Skin of body (tissue), 2 donors: ENCODE data around the gene RREB1. TPM values are rescaled to one million over a fixed set of nuclear protein-coding genes. Genes with fewer than 3 reads are reported as not detected.
"Not testable (repeated sequence)": the region's sequence is repeated elsewhere in the genome, so short reads cannot be mapped to it uniquely, and the experiment has no call there.

Source experiments
- DNase-seq: peaks from one replicate; lab custom pipeline; 2025; lab: John Stamatoyannopoulos, UW
- total RNA-seq: library from RNA; depleted of rRNA; stranded (reverse); fragments of >200 nt; gene quantifications from one replicate; pipeline ENCODE4 v1.2.3, GENCODE V29; 2014

RREB1 gene
- total RNA-seq, 1 donor from 2014 or later = 36.4 TPM

DNA sequence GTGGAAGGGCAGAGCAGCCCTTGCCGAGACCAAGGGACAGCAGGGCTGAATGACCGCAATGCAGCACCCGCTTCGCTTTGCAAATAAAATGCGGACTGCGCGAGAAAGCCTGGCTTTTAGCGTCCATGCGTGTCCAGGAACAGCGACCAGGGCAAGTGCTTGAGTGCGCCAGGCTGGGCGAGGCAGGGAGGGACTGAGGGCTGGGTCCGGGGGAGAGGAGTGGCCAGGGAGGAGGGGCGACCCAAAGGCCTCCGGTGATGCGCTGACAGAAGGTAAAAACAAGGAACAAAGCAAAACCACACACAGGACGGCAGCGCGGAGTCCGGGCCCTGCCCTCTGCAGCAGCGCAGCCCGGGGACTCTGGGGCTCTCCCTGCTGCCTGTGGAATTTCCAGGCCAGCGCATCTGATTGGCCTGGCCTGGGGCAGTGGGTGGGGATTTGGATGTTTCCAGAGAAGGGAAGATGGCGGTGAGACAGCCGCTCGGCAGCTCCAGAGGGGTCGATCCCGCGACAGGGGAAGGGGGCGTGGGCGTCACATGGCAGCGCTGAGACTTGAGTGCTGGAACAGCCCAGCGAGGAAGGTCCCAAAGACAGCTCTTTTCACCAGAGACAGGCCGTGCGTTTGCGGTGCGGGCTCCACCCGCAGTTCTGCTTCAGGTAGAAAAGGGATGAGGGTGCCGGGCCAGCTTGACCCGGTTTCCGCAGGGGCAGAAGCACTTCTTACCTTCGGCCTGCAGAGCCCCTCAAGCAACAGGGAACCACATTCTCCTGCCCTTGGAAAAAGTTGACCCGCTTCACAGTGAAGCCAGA, 153.5 kb downstream of the RREB1 start:
- peak; percentile 70 for DNase-seq

DNA sequence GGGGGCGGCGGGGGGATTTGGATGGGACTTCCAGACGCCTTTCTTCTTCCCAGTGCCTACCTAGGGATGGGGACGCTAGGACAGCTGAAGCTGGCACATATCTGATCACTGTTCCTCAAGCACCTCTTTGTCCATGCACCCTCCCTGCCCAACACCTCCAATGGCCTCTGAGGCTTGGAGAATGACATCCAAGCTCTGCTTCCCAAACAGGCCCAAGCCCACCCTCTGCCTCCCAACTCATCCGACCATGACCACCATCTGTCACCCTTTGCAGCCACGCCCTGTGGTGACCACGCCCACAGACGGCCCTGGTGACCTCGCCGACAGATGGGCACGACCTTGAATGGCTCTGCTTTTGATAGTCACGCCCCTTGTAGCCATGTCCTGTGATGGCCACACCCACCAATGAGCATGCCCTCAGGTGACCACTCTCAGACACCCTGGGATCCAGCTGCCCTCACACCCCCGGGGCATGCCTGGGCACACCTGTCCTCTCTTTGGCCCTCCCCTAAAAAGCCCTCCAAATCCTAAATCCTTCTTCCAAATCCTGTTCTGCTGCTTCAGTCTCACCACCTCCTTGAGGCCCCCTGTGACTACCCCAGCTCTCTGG, 154.2 kb downstream of the RREB1 start:
- DNase-seq = no peak

DNA sequence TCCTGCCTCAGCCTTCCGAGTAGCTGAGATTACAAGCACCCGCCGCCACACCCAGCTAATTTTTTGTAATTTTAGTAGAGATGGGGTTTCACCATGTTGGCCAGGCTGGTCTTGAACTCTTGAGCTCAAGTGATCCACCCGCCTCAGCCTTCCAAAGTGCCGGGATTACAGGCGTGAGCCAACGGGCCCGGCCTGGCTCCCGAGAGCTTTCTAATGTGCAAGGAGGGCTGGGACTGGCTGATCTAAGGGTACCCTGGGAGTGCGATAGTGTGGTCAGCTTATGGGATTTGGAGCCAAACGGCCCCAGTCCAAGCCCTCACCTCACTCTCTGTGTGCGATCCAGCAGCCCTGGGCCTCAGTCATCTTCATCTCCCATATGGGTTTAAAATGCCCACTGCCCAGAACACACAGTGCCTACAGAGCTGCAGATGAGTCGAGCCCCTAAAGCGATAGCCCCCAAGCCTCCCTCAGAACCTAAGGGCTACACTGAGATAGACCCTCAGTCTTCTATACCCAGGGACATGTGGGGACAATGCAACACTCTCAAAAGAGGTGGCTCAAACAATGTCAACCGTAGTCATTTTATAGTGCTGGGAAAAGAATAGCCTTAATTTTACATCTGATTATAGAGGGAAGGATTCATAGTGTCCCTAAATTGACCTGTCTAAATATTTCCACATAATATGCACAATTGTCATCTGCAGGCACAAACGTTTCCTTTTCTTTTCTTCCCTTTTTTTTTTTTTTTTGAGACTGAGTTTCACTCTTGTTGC, 155.2 kb downstream of the RREB1 start:
- DNase-seq = no peak

DNA sequence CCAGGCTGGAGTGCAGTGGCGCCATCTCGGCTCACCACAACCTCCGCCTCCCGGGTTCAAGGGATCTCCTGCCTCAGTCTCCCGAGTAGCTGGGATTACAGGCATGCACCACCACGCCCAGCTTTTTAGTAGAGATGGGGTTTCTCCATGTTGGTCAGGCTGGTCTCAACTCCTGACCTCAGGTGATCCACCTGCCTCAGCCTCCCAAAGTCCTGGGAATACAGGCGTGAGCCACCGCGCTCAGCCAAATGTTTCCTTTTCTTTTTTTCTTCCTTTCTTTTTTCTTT, 155.7 kb downstream of the RREB1 start:
- not testable (repeated sequence) for DNase-seq

DNA sequence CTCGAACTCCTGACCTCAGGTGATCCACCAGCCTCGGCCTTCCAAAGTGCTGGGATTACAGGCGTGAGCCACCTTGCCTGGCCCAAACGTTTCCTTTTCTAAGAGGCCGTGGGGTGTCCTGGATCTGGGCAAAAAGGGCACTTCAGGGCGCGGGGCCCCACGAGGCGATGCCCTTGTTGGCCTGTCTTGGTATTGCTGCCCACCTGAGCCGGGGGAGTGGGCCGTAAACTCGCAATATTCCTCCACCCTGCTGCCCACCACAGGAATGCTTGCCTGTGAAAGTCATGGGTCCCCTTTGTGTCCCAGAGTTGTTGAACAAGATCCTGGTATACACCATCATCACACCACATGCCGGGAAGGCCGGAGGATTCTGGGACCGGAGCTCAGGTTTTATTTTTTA, 156.3 kb downstream of the RREB1 start:
- no peak for DNase-seq

DNA sequence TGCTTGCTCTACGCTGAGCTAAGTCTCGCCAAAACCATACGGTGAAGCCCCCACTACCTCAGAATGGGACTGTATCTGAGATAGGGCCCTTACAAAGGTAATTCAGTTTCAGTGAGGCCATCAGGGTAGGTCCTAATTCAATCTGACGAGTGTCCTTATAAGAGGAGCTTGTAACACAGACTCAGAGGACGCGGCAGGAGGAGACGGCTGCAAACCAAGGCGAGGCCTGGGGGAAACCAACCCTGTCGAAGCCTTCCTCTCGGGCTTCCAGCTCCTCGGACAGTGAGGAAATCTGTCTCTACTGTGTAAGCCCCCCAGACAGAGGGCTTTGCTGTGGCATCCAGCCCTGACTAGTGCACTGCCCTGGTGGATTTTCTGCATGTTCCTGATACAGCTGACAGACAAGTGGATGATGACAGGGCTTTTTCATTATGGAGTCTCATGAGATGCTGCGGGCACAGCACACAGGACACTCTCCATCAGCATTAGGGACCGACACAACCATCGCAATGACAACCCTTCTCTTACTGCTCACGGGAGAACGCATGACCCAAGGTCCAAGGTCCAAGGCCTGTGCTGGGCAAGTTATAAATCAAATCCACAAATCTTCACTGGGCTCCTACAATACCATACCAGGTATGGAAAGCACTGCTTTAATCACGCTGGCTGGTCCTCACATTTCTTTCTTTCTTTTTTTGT, 157.1 kb downstream of the RREB1 start:
- no peak for DNase-seq

DNA sequence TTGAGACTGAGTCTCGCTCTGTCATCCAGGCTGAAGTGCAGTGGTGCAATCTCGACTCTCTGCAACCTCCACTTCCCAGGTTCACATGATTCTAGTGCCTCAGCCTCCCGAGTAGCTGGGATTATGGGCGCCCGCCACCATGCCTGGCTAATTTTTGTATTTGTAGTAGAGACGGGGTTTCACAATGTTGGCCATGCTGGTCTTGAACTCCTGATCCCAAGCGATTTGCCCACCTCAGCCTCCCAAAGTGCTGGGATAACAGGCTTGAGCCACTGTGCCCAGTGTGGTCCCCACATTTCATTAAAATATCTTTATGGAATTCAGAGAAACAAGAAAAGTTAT, 157.6 kb downstream of the RREB1 start:
- DNase-seq = not testable (repeated sequence)

DNA sequence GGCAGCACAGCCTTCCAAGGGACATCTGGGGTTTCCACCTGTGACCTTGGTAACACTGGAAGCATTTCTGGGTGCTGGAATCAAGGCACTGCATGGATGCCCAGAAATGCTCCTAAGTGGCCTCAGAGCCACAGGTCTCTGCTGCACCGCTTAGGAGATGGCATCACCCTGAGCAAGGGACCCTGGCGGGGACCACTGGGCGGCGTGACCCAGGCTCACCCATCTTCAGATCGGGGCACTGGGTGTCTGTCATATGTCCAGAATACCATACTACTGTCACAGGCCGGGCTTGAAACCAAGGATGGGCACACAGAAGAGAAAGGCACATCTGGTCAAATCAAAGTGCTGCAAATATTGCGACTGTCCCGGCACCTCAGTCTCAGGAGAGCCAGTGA, 159.3 kb downstream of the RREB1 start:
- DNase-seq = no peak

DNA sequence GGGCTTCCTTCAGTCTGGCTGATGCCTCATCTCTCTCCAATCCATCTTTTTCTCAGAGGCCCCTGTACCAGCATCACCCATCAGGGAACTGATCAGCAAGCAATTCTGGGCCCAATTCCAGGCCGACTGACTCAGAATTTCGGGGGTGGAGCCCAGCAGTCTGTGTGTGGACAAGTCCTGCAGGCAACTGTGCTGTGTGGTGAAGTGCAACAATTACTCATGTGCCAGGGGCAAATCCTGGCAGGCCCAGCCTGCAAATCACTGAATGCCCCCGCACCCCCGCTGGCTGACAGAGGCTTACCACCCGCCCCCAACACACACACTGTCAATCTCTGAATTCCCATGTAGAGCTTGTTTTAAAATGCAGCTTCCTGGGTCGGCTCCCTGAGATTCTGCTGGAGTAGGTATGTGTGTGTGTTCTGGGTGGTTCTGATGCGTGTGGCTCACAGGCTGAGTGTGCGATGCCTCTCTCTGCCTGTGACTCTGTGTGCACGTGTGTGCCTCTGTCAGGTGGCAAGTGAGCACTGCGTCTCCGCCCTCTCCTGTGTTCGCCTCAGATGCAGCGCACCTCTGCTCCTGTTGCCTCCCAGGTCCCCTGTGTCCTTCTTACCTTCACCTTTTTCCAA, 159.8 kb downstream of the RREB1 start:
- DNase-seq = peak; percentile 46

DNA sequence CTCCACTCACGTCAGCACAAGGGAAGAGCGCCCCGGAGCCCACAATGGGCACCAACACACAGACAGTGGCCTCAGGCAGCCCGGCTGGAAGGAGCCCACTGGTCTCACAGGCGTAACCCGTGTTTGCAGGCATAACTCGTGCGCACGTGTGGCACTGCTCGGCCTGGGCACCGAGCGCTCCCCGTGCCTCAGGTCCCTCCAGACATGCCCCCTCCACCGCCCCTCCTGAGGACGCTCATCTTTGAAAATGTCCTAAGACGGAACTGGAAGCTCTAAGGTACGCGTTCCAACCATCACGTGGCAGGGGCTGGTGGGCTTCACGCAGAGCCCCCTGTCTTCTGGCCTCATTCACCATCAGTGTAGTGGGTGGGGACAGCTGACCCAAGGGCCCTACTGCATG, 160.6 kb downstream of the RREB1 start:
- no peak for DNase-seq

DNA sequence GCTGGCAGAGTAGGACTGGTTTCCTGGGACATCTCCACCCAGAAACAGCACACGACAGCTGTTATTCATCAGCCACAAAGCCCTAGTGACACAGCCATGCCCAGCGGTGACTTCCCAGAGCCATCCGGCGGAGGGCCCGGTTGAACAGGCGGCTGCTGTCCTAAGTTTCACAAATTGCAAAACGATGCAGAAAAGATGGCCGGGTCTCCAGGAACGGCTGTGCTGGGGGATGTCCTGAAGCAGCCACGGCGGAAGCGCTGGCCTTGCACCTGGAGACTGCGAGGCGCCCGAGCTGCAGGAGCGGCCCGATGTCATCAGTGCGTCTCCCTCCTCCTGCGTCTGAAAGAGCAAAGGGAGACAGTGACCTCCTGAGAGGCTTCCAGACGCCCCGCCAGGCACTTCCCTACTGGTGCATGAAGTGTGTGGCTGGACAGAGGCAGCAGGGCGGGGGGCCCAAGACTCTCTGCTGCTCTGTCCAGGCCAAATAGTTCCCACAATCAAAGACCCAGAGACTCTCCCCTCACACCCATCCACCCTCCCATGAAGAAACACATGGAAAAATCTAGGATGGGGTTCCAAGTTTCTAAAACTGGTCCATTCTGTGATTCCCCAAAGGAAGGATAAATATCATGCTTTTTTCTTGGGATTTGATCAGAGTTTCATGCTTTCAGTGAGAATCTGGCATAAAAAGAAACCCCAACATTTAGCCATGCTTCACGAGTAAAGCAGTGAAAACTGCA, 161.2 kb downstream of the RREB1 start:
- peak; percentile 15 for DNase-seq

DNA sequence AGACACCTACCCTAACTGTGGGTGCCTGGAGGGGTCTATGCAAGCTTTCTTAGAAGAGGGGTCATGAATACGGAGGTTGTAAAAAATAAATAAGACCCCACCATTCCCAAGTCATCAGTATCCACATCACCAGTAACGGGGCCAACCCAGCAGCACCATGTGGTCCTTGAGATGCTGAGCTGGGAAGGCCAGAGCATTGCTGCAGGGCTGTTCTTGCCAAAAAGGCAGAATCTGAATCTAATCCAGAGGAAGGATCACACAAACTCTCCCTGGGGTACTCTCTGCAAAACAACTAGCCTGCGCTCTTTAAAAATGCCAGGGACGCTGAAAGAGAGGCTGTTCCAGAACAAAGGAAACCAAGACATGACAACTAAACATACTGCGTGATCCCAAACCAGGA, 162.1 kb downstream of the RREB1 start:
- DNase-seq = no peak

DNA sequence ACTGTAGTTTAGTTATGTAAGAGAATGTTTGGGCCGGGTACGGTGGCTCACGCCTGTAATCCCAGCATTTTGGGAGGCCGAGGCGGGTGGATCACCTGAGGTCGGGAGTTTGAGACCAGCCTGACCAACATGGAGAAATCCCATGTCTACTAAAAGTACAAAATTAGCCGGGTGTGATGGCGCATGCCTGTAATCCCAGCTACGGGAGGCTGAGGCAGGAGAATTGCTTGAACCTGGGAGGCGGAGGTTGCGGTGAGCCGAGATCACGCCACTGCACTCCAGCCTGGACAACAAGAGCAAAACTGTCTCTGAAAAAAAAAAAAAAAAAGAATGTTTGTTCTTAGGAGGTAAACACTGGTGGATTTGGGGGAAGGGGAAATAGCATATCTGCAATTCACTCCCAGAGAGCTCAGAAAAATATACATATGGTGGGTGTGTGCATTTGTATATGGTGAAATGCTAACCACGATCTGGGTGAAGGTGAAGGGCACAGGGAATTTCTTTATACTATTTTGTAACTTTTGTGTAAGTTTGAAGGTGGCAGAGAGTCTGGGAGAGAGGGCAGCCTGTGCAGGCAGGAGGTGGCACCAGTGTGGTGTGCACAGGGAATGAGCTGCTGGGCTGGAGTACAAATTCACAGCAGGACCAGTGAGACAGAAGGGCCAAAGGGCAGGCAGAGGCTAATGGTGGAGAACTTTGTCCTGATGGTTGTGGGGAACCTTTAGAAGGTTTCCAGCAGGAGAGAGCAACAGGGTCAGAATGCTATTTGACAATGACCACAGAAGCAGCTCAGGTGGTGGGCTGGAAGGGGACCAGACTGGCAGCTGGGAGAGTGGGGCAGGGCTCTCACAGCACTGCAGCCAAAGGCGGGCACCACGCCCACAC, 162.8 kb downstream of the RREB1 start:
- no peak for DNase-seq

DNA sequence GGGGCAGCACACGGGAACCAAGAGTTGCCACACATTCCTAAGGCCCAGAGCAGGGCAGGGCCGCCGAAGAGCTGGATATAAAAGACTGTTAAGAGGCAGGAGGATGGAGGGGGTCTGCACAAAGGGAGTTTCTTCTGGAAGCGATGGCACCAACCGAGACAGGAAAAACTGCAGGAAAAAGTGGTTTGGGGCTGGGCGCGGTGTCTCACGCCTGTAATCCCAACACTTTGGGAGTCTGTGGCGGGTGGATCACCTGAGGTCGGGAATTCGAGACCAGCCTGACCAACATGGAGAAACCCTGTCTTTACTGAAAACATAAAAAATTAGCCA, 163.4 kb downstream of the RREB1 start:
- no peak for DNase-seq

DNA sequence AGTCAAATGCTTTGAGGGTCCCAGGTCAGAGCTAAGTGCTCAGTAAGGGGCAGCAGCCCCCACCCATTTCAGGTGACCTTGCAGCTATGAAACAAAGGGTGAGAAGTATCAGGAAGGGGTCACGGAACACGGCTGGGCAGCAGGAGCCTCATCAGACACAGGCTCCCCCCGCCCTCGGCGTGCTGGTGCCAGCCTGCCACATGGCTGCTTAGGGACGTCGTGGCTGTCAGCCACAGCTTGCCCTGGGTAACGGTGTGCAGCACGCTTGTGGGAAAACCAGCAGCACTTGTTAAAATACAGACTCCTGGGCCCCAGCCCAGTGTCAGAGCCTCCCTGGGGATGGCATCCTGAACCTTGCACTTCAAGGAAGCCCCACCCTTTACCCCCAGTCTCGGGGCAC, 165.9 kb downstream of the RREB1 start:
- no peak for DNase-seq

DNA sequence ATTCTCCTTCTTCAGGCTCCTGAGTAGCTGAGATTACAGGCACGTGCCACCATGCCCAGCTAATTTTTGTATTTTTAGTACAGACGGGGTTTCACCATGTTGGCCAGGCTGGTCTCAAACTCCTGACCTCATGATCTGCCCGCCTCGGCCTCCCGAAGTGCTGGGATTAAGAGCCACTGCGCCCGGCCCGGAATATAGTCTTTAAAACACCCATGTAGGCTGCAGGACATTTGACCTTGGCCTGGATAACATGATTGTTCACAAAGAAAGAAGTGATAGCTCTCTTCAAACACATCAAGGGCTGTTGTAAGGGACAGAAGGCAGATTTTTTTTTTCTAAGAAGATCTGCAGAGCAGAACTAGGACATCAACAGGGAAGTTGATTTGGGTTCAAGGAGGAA, 166.8 kb downstream of the RREB1 start:
- DNase-seq = not testable (repeated sequence)

DNA sequence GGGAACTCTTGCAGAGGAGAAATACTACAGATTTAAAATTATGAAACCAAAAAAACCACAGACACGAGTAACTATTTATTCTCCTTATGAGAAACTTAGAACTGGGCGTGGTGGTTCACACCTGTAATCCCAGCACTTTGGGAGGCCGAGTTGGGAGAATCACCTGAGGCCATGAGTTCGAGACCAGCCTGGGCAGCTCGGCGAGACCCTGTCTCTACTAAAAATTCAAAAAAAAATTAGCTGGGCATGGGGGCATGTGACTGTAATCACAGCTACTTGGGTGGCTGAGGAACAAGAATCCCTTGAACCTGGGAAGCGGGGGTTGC, 168.4 kb downstream of the RREB1 start:
- no peak for DNase-seq

DNA sequence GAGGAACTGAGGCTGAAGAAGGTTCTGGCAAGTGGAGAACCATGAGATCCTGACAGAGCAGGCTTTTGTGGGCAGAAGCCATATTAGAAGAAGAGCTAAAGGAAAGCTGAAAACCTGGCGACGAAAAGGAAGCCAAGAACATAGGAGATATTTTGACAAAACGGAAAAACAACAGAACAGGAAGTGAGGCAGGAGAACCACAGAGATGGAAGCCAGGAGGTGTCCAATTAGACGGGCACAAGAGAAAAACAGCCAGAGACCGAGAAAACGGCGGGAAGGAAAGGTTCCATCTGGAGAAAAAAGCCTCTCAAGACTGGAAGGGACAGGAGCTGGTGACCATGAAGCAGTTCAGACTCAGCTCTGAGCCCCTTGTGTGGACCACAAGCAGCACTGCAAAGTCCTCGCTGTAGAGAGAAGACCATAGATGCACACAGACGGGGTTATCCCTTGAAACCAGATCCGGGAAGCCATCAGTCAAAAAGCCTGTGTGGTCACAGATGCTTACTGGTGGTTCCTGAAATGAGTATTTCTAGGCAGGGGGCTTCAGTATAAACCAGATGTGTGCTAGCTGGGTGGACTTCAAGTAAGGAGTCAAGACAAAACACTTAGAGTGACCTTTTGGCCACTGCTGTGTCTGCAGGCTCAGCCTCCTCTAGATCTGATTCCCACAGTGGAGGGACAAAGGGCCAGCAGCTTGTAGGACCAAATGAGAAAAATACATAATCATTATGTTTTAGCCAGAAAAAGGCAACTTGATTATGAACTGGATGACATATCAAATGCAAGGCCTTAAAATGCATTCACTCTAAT, 174.5 kb downstream of the RREB1 start:
- no peak for DNase-seq

DNA sequence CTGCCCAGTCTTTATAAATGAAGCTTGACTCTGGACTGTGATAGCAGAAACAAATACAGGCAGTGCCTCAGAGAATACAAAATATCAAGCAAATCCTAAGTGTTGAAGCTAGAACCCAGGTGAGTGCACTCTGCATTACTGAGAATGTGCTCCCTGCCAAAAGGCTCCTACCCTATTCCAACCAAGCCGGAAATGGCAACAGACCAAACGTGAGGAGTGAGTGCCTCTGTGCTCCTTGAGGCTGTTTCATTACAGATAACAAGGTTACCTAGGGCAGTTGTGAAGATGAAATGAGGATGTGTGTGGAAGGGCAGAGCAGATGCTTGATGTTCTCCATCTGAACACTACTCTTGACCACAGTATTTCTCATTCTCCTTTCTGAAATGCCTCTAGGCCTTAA, 175.9 kb downstream of the RREB1 start:
- DNase-seq = no peak
